K562 (cell line): ENCODE results near the gene FGFRL1.

Source experiments
- CTCF ChIP-seq, 3 experiments: IDR thresholded peaks in 2 of 3; conservative IDR thresholded peaks in 1 of 3; 2 replicates each; pipeline ENCODE4 v1.5.1; 2011 to 2012; ENCODE audit warnings: low read length in 3 of 3, mild to moderate bottlenecking in 3 of 3, control low read depth in 2 of 3, improper control_type of control experiment in 1 of 3, inconsistent platforms in 1 of 3, low read depth in 1 of 3, mixed read lengths in 1 of 3, moderate library complexity in 1 of 3; ENCODE audit not compliant: insufficient read depth in 2 of 3
- ELF1 ChIP-seq: fragments of 200-800 bp; sonication (Bioruptor generic); IDR thresholded peaks from 2 replicates; pipeline ENCODE4 v1.6.1; 2016; ENCODE audit warnings: missing genetic modification characterization, missing compliant biosample characterization
- EZH2 ChIP-seq: IDR thresholded peaks from 2 replicates; pipeline ENCODE4 v1.6.1; 2012; ENCODE audit warnings: low read depth, mild to moderate bottlenecking, inconsistent platforms, low read length, borderline replicate concordance
- JUN ChIP-seq, 2 experiments: sonication (generic) in 1 of 2; formaldehyde crosslinking in 1 of 2; IDR thresholded peaks; 2 replicates each; pipeline versions ENCODE4 v1.6.1 to v1.8.0; 2012 to 2022; ENCODE audit warnings: borderline replicate concordance in 2 of 2, mild to moderate bottlenecking in 2 of 2, improper control_type of control experiment in 1 of 2, low read depth in 1 of 2, low read length in 1 of 2, missing genetic modification reagents in 1 of 2
- MEF2D ChIP-seq: conservative IDR thresholded peaks from 2 replicates; pipeline ENCODE4 v1.6.1; 2016; ENCODE audit warnings: low read depth, missing genetic modification characterization, missing compliant biosample characterization
- PHB2 ChIP-seq: fragments of 450-650 bp; IDR thresholded peaks from 2 replicates; pipeline ENCODE4 v1.6.1; 2017; ENCODE audit warnings: low read depth
- POLR2A ChIP-seq: fragments of 450-650 bp; conservative IDR thresholded peaks from 2 replicates; pipeline ENCODE4 v1.6.1; 2016
- POLR2AphosphoS5 ChIP-seq: IDR thresholded peaks from 2 replicates; pipeline ENCODE4 v1.6.1; 2011; ENCODE audit warnings: mild to moderate bottlenecking, low read depth, low read length, moderate library complexity; ENCODE audit not compliant: control insufficient read depth, insufficient read depth
- SIRT6 ChIP-seq: IDR thresholded peaks from one replicate; pipeline ENCODE4 v1.6.1; 2012; ENCODE audit warnings: low read depth, mild to moderate bottlenecking, control low read depth, inconsistent platforms, low read length, moderate library complexity
- TRIM28 ChIP-seq: fragments of 450-650 bp; IDR thresholded peaks from 2 replicates; pipeline ENCODE4 v1.6.1; 2017
- ZBTB33 ChIP-seq: sonication (generic); formaldehyde crosslinking; IDR thresholded peaks from 2 replicates; pipeline ENCODE4 v1.8.1; 2023; ENCODE audit warnings: mild to moderate bottlenecking, missing genetic modification reagents
- ZFP30 ChIP-seq: fragments of 250-450 bp; sonication (Bioruptor Pico); IDR thresholded peaks from 2 replicates; pipeline ENCODE4 v1.8.0; 2022; ENCODE audit warnings: moderate library complexity, mild to moderate bottlenecking, inconsistent platforms, borderline replicate concordance
- ZNF75A ChIP-seq: fragments of 450-650 bp; formaldehyde crosslinking; IDR thresholded peaks from 2 replicates; pipeline ENCODE4 v1.4.0; 2020; ENCODE audit warnings: mild to moderate bottlenecking
- TF ChIP-seq, protein P1 (sequence below): sonication (generic); formaldehyde crosslinking; IDR thresholded peaks from 2 replicates; pipeline ENCODE4 v1.9.0; 2022; ENCODE audit warnings: mild to moderate bottlenecking, missing genetic modification reagents

GRCh38 chr4:978957-979701, 32.3 kb upstream of the FGFRL1 start:
- TF ChIP-seq EZH2 (no peak), CTCF (IDR thresholded peaks at IDR 0.05 in 2 of 3, conservative IDR thresholded peaks at IDR 0.05 in 1 of 3; ENCODE audit: insufficient read depth in 2 of 3, low read depth in 1 of 3, low read length in 3 of 3) (no peak), JUN (IDR thresholded peaks at IDR 0.05; ENCODE audit: borderline replicate concordance, low read depth, low read length) (no peak), JUN (CRISPR knock-in tag; IDR thresholded peaks at IDR 0.05; ENCODE audit: borderline replicate concordance) (no peak), MEF2D (no peak), ZNF75A (CRISPR knock-in tag) (no peak), ZBTB33 (CRISPR knock-in tag) (0 out of 2 replicates have a peak, but pooled peaks have one; percentile 25), ZFP30 (CRISPR knock-in tag) (no peak), SIRT6 (no peak), TRIM28 (no peak), PHB2 (no peak), POLR2A (no peak), POLR2AphosphoS5 (no peak), ELF1 (tag) (no peak)
- TF ChIP-seq, protein P1, sequence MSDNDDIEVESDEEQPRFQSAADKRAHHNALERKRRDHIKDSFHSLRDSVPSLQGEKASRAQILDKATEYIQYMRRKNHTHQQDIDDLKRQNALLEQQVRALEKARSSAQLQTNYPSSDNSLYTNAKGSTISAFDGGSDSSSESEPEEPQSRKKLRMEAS (CRISPR knock-in tag) = no peak
